ENCODE results near the gene HELZ2. TPM values are rescaled to one million over a fixed set of nuclear protein-coding genes. Genes with fewer than 3 reads are reported as not detected.

The HELZ2 gene
- total and polyA plus RNA-seq, 9 donors, result 5.8 to 12.4 (median 7.4) TPM

- no peak overlapping the region for H3K27ac ChIP-seq (ENCODE audit: low read length)
- no peaks in the 10 kb centered on the region for H3K36me3 ChIP-seq (ENCODE audit: control insufficient read depth, insufficient read depth, low read length)
- H3K4me3 ChIP-seq (ENCODE audit: low read length), result no peak overlapping the region
- WGBS (ENCODE audit: insufficient coverage), result 77% methylated on average over 10 of the region's 10 CpGs
- peaks cover 29% of the 10 kb centered on the region for H3K27me3 ChIP-seq (ENCODE audit: control insufficient read depth, insufficient read depth, low read length)
- H3K9me3 ChIP-seq (replicated peaks; ENCODE audit: control insufficient read depth, low read depth, low read length), result no peaks in the 10 kb centered on the region
- H3K4me1 ChIP-seq (ENCODE audit: control insufficient read depth, insufficient read depth, low read length), result peaks cover 5% of the 10 kb centered on the region
- no peak for DNase-seq
Observed at GRCh38 chr20:63542696-63543095, 31.3 kb downstream of the HELZ2 start.

GRCh38 chr20:63542031-63542559, 31.9 kb downstream of the HELZ2 start:
- no peak overlapping the region for H3K27ac ChIP-seq (ENCODE audit: low read length)
- WGBS (ENCODE audit: insufficient coverage), result 82% methylated on average over 33 of the region's 36 CpGs
- H3K9me3 ChIP-seq (replicated peaks; ENCODE audit: control insufficient read depth, low read depth, low read length), result no peaks in the 10 kb centered on the region
- no peaks in the 10 kb centered on the region for H3K36me3 ChIP-seq (ENCODE audit: control insufficient read depth, insufficient read depth, low read length)
- no peak for DNase-seq
- H3K4me3 ChIP-seq (ENCODE audit: low read length), result no peak overlapping the region
- peaks cover 10% of the 10 kb centered on the region for H3K4me1 ChIP-seq (ENCODE audit: control insufficient read depth, insufficient read depth, low read length)
- peaks cover 23% of the 10 kb centered on the region for H3K27me3 ChIP-seq (ENCODE audit: control insufficient read depth, insufficient read depth, low read length)

GRCh38 chr20:63541371-63541770, 32.7 kb downstream of the HELZ2 start:
- H3K4me3 ChIP-seq (ENCODE audit: low read length), result no peak overlapping the region
- DNase-seq, result no peak
- H3K27me3 ChIP-seq (ENCODE audit: control insufficient read depth, insufficient read depth, low read length), result peaks cover 15% of the 10 kb centered on the region
- 91% methylated on average over 27 of the region's 28 CpGs for WGBS (ENCODE audit: insufficient coverage)
- peaks cover 14% of the 10 kb centered on the region for H3K4me1 ChIP-seq (ENCODE audit: control insufficient read depth, insufficient read depth, low read length)
- H3K36me3 ChIP-seq (ENCODE audit: control insufficient read depth, insufficient read depth, low read length), result no peaks in the 10 kb centered on the region
- H3K27ac ChIP-seq (ENCODE audit: low read length), result no peak overlapping the region
- no peaks in the 10 kb centered on the region for H3K9me3 ChIP-seq (replicated peaks; ENCODE audit: control insufficient read depth, low read depth, low read length)

GRCh38 chr20:63540417-63541186, 33.4 kb downstream of the HELZ2 start:
- no peak for DNase-seq
- Histone ChIP-seq H3K4me3 (ENCODE audit: low read length) (no peak overlapping the region), H3K9me3 (replicated peaks; ENCODE audit: control insufficient read depth, low read depth, low read length) (no peaks in the 10 kb centered on the region), H3K27me3 (ENCODE audit: control insufficient read depth, insufficient read depth, low read length) (peaks cover 11% of the 10 kb centered on the region), H3K36me3 (ENCODE audit: control insufficient read depth, insufficient read depth, low read length) (no peaks in the 10 kb centered on the region), H3K4me1 (ENCODE audit: control insufficient read depth, insufficient read depth, low read length) (peaks cover 16% of the 10 kb centered on the region), H3K27ac (ENCODE audit: low read length) (no peak overlapping the region)
- 60% methylated on average over 48 of the region's 49 CpGs for WGBS (ENCODE audit: insufficient coverage)

GRCh38 chr20:63539441-63540370, 34.3 kb downstream of the HELZ2 start:
- no peaks in the 10 kb centered on the region for H3K36me3 ChIP-seq (ENCODE audit: control insufficient read depth, insufficient read depth, low read length)
- H3K9me3 ChIP-seq (replicated peaks; ENCODE audit: control insufficient read depth, low read depth, low read length), result no peaks in the 10 kb centered on the region
- no peak overlapping the region for H3K4me3 ChIP-seq (ENCODE audit: low read length)
- WGBS (ENCODE audit: insufficient coverage), result 85% methylated on average over 25 of the region's 29 CpGs
- no peak for DNase-seq
- peaks cover 21% of the 10 kb centered on the region for H3K4me1 ChIP-seq (ENCODE audit: control insufficient read depth, insufficient read depth, low read length)
- peaks cover 12% of the 10 kb centered on the region for H3K27me3 ChIP-seq (ENCODE audit: control insufficient read depth, insufficient read depth, low read length)
- H3K27ac ChIP-seq (ENCODE audit: low read length), result no peak overlapping the region

- DNase-seq, result no peak
- Histone ChIP-seq H3K36me3 (ENCODE audit: control insufficient read depth, insufficient read depth, low read length) (no peaks in the 10 kb centered on the region), H3K4me3 (ENCODE audit: low read length) (no peak overlapping the region), H3K27me3 (ENCODE audit: control insufficient read depth, insufficient read depth, low read length) (peaks cover 16% of the 10 kb centered on the region), H3K9me3 (replicated peaks; ENCODE audit: control insufficient read depth, low read depth, low read length) (no peaks in the 10 kb centered on the region), H3K4me1 (ENCODE audit: control insufficient read depth, insufficient read depth, low read length) (peaks cover 25% of the 10 kb centered on the region), H3K27ac (ENCODE audit: low read length) (no peak overlapping the region)
- 64% methylated on average over 12 of the region's 12 CpGs for WGBS (ENCODE audit: insufficient coverage)
Observed at GRCh38 chr20:63539092-63539430, 35.0 kb downstream of the HELZ2 start.

GRCh38 chr20:63538204-63539091, 35.6 kb downstream of the HELZ2 start:
- 69% methylated on average over 14 of the region's 27 CpGs for WGBS (ENCODE audit: insufficient coverage)
- no peaks in the 10 kb centered on the region for H3K36me3 ChIP-seq (ENCODE audit: control insufficient read depth, insufficient read depth, low read length)
- no peak for DNase-seq
- H3K27me3 ChIP-seq (ENCODE audit: control insufficient read depth, insufficient read depth, low read length), result peaks cover 22% of the 10 kb centered on the region
- H3K27ac ChIP-seq (ENCODE audit: low read length), result no peak overlapping the region
- H3K4me3 ChIP-seq (ENCODE audit: low read length), result no peak overlapping the region
- no peaks in the 10 kb centered on the region for H3K9me3 ChIP-seq (replicated peaks; ENCODE audit: control insufficient read depth, low read depth, low read length)
- H3K4me1 ChIP-seq (ENCODE audit: control insufficient read depth, insufficient read depth, low read length), result peaks cover 30% of the 10 kb centered on the region

- 24% methylated on average over 25 of the region's 34 CpGs for WGBS (ENCODE audit: insufficient coverage)
- no peak overlapping the region for H3K27ac ChIP-seq (ENCODE audit: low read length)
- no peaks in the 10 kb centered on the region for H3K9me3 ChIP-seq (replicated peaks; ENCODE audit: control insufficient read depth, low read depth, low read length)
- peak; percentile 81 for DNase-seq
- peaks cover 24% of the 10 kb centered on the region for H3K27me3 ChIP-seq (ENCODE audit: control insufficient read depth, insufficient read depth, low read length)
- peaks cover 30% of the 10 kb centered on the region for H3K4me1 ChIP-seq (ENCODE audit: control insufficient read depth, insufficient read depth, low read length)
- no peaks in the 10 kb centered on the region for H3K36me3 ChIP-seq (ENCODE audit: control insufficient read depth, insufficient read depth, low read length)
- no peak overlapping the region for H3K4me3 ChIP-seq (ENCODE audit: low read length)
Observed at GRCh38 chr20:63537525-63538203, 36.4 kb downstream of the HELZ2 start.

GRCh38 chr20:63536997-63537524, 37.0 kb downstream of the HELZ2 start, which contains the start of gene PTK6:
TSS of gene PTK6 (minus strand) at chr20:63537376. CDS start at chr20:63537314, 62 bp downstream.
- Histone ChIP-seq H3K27ac (ENCODE audit: low read length) (no peak within 1 kb of the TSS), H3K9me3 (replicated peaks; ENCODE audit: control insufficient read depth, low read depth, low read length) (no peaks in the 10 kb centered on the region), H3K36me3 (ENCODE audit: control insufficient read depth, insufficient read depth, low read length) (no peaks in the 10 kb centered on the region), H3K4me3 (ENCODE audit: low read length) (no peak within 1 kb of the TSS), H3K27me3 (ENCODE audit: control insufficient read depth, insufficient read depth, low read length) (peaks cover 26% of the 10 kb centered on the region), H3K4me1 (ENCODE audit: control insufficient read depth, insufficient read depth, low read length) (peaks cover 30% of the 10 kb centered on the region)
- DNase-seq, result no peak
- WGBS (ENCODE audit: insufficient coverage), result 77% methylated on average over 29 of the region's 29 CpGs

Data from muscle of leg (tissue), 11 donors.